ENCODE data around the gene NPAS4. TPM values are rescaled to one million over a fixed set of nuclear protein-coding genes. Genes with fewer than 3 reads are reported as not detected.
"Not testable (repeated sequence)": the region's sequence is repeated elsewhere in the genome, so short reads cannot be mapped to it uniquely, and the experiment has no call there.

NPAS4 gene
- total RNA-seq, result not detected

GRCh38 chr11:66420671-66421476 is at the start of gene NPAS4:
Gene NPAS4, plus strand, starts transcription at chr11:66421035. Its CDS starts 145 bp downstream, at chr11:66421180.
- peaks cover 39% of the 10 kb centered on the region for H3K27me3 Mint-ChIP-seq (ENCODE audit: low read depth)
- no peak within 1 kb of the TSS for H3K4me3 Mint-ChIP-seq
- peaks cover 32% of the 10 kb centered on the region for H3K4me1 Mint-ChIP-seq (ENCODE audit: low read depth)
- H3K9me3 Mint-ChIP-seq, result peaks cover 7% of the 10 kb centered on the region
- no peak for ATAC-seq
- H3K36me3 Mint-ChIP-seq (ENCODE audit: insufficient read depth), result no peaks in the 10 kb centered on the region
- no peak for DNase-seq

GRCh38 chr11:66371627-66372415 is 49.0 kb upstream of the NPAS4 start, which contains the start of gene SLC29A2:
Gene SLC29A2, minus strand, starts transcription at chr11:66371760. Its CDS starts 169 bp downstream, at chr11:66371591.
- no peaks in the 10 kb centered on the region for H3K9me3 Mint-ChIP-seq
- DNase-seq (peak; percentile 69), ATAC-seq (peak; percentile 87 to 88)

GRCh38 chr11:66373265-66373664 is 47.6 kb upstream of the NPAS4 start:
- H3K27me3 Mint-ChIP-seq (ENCODE audit: low read depth), result no peaks in the 10 kb centered on the region
- no peak for ATAC-seq
- no peak overlapping the region for H3K4me3 Mint-ChIP-seq
- no peaks in the 10 kb centered on the region for H3K36me3 Mint-ChIP-seq (ENCODE audit: insufficient read depth)
- DNase-seq, result no peak
- peaks cover 9% of the 10 kb centered on the region for H3K4me1 Mint-ChIP-seq (ENCODE audit: low read depth)
- no peaks in the 10 kb centered on the region for H3K9me3 Mint-ChIP-seq

More at GRCh38 chr11:66371627-66372415, 49.0 kb upstream of the NPAS4 start, which contains the start of gene SLC29A2:
- Mint-ChIP-seq H3K36me3 (ENCODE audit: insufficient read depth) (no peaks in the 10 kb centered on the region), H3K27me3 (ENCODE audit: low read depth) (no peaks in the 10 kb centered on the region), H3K4me1 (ENCODE audit: low read depth) (peaks cover 9% of the 10 kb centered on the region), H3K4me3 (peak within 1 kb of the TSS; percentile 84)

- H3K36me3 Mint-ChIP-seq (ENCODE audit: insufficient read depth); DNase-seq; H3K27me3 Mint-ChIP-seq (ENCODE audit: low read depth); H3K9me3 Mint-ChIP-seq; H3K4me3 Mint-ChIP-seq; H3K4me1 Mint-ChIP-seq (ENCODE audit: low read depth); ATAC-seq: not testable (repeated sequence)
Observed at GRCh38 chr11:66373690-66374287, 47.0 kb upstream of the NPAS4 start.

GRCh38 chr11:66380264-66380663 is 40.6 kb upstream of the NPAS4 start:
- not testable (repeated sequence) for H3K36me3 Mint-ChIP-seq (ENCODE audit: insufficient read depth); ATAC-seq; H3K4me3 Mint-ChIP-seq; H3K9me3 Mint-ChIP-seq; H3K27me3 Mint-ChIP-seq (ENCODE audit: low read depth); H3K4me1 Mint-ChIP-seq (ENCODE audit: low read depth); DNase-seq

GRCh38 chr11:66384316-66384715 is 36.5 kb upstream of the NPAS4 start:
- not testable (repeated sequence) for H3K27me3 Mint-ChIP-seq (ENCODE audit: low read depth); DNase-seq; ATAC-seq; H3K36me3 Mint-ChIP-seq (ENCODE audit: insufficient read depth); H3K4me3 Mint-ChIP-seq; H3K4me1 Mint-ChIP-seq (ENCODE audit: low read depth); H3K9me3 Mint-ChIP-seq

GRCh38 chr11:66386171-66387069 is 34.4 kb upstream of the NPAS4 start:
- H3K9me3 Mint-ChIP-seq, result no peaks in the 10 kb centered on the region
- DNase-seq, result peak; percentile 80
- peak; percentile 71 to 77 for ATAC-seq
- H3K4me1 Mint-ChIP-seq (ENCODE audit: low read depth), result peaks cover 7% of the 10 kb centered on the region
- H3K36me3 Mint-ChIP-seq (ENCODE audit: insufficient read depth), result no peaks in the 10 kb centered on the region
- peaks cover 5% of the 10 kb centered on the region for H3K27me3 Mint-ChIP-seq (ENCODE audit: low read depth)
- H3K4me3 Mint-ChIP-seq, result peak overlapping the region; percentile 46

- ATAC-seq (peak; percentile 76 to 84), DNase-seq (peak; percentile 63)
- Mint-ChIP-seq H3K36me3 (ENCODE audit: insufficient read depth) (no peaks in the 10 kb centered on the region), H3K4me3 (no peak overlapping the region), H3K4me1 (ENCODE audit: low read depth) (peaks cover 7% of the 10 kb centered on the region), H3K9me3 (no peaks in the 10 kb centered on the region), H3K27me3 (ENCODE audit: low read depth) (peaks cover 2% of the 10 kb centered on the region)
Observed at GRCh38 chr11:66388780-66389386, 32.0 kb upstream of the NPAS4 start.

- H3K4me3 Mint-ChIP-seq, result no peak overlapping the region
- ATAC-seq (no peak), DNase-seq (no peak)
- no peaks in the 10 kb centered on the region for H3K36me3 Mint-ChIP-seq (ENCODE audit: insufficient read depth)
- no peaks in the 10 kb centered on the region for H3K9me3 Mint-ChIP-seq
- peaks cover 5% of the 10 kb centered on the region for H3K27me3 Mint-ChIP-seq (ENCODE audit: low read depth)
- peaks cover 3% of the 10 kb centered on the region for H3K4me1 Mint-ChIP-seq (ENCODE audit: low read depth)
Observed at GRCh38 chr11:66391322-66391721, 29.5 kb upstream of the NPAS4 start.

- no peaks in the 10 kb centered on the region for H3K4me1 Mint-ChIP-seq (ENCODE audit: low read depth)
- peaks cover 8% of the 10 kb centered on the region for H3K27me3 Mint-ChIP-seq (ENCODE audit: low read depth)
- H3K4me3 Mint-ChIP-seq, result no peak overlapping the region
- no peak for ATAC-seq
- no peak for DNase-seq
- H3K36me3 Mint-ChIP-seq (ENCODE audit: insufficient read depth), result no peaks in the 10 kb centered on the region
- H3K9me3 Mint-ChIP-seq, result no peaks in the 10 kb centered on the region
Observed at GRCh38 chr11:66393954-66394353, 26.9 kb upstream of the NPAS4 start.

- no peaks in the 10 kb centered on the region for H3K36me3 Mint-ChIP-seq (ENCODE audit: insufficient read depth)
- no peaks in the 10 kb centered on the region for H3K9me3 Mint-ChIP-seq
- peaks cover 2% of the 10 kb centered on the region for H3K4me1 Mint-ChIP-seq (ENCODE audit: low read depth)
- no peak for ATAC-seq
- peaks cover 27% of the 10 kb centered on the region for H3K27me3 Mint-ChIP-seq (ENCODE audit: low read depth)
- no peak for DNase-seq
- no peak overlapping the region for H3K4me3 Mint-ChIP-seq
Observed at GRCh38 chr11:66407651-66408050, 13.2 kb upstream of the NPAS4 start.

- H3K9me3 Mint-ChIP-seq, result no peaks in the 10 kb centered on the region
- peak overlapping the region; percentile 79 for H3K4me3 Mint-ChIP-seq
- H3K27me3 Mint-ChIP-seq (ENCODE audit: low read depth), result peaks cover 31% of the 10 kb centered on the region
- peak; percentile 94 for DNase-seq
- H3K36me3 Mint-ChIP-seq (ENCODE audit: insufficient read depth), result no peaks in the 10 kb centered on the region
- ATAC-seq, result peak; percentile 90 to 93
- peaks cover 2% of the 10 kb centered on the region for H3K4me1 Mint-ChIP-seq (ENCODE audit: low read depth)
Observed at GRCh38 chr11:66408488-66409214, 12.2 kb upstream of the NPAS4 start.

- H3K4me3 Mint-ChIP-seq, result no peak overlapping the region
- H3K9me3 Mint-ChIP-seq, result no peaks in the 10 kb centered on the region
Observed at GRCh38 chr11:66409226-66409625, 11.6 kb upstream of the NPAS4 start.

More at GRCh38 chr11:66409226-66409625, 11.6 kb upstream of the NPAS4 start:
- H3K36me3 Mint-ChIP-seq (ENCODE audit: insufficient read depth), result no peaks in the 10 kb centered on the region
- H3K4me1 Mint-ChIP-seq (ENCODE audit: low read depth), result peaks cover 2% of the 10 kb centered on the region
- no peak for DNase-seq
- ATAC-seq, result no peak
- H3K27me3 Mint-ChIP-seq (ENCODE audit: low read depth), result peaks cover 36% of the 10 kb centered on the region

All from activated T-cell treated with anti-CD3 and anti-CD28 coated beads, Interleukin-2, amount 50 U/mL, for 4 hours (primary cell).